ENCODE data around the gene TBXAS1. TPM values are rescaled to one million over a fixed set of nuclear protein-coding genes. Genes with fewer than 3 reads are reported as not detected.

TBXAS1 gene
- total RNA-seq, 1 donor, result not detected

GRCh38 chr7:140025814-140026433, 196.9 kb downstream of the TBXAS1 start:
- DNase-seq (ENCODE audit: low read depth), result no peak
- H3K4me3 ChIP-seq (ENCODE audit: low read depth, low read length), result no peak overlapping the region
- TF ChIP-seq CTCF (IDR thresholded peaks at IDR 0.05; ENCODE audit: insufficient read depth, low read depth, low read length), result no peak

GRCh38 chr7:140026935-140027334, 197.9 kb downstream of the TBXAS1 start:
- no peak for TF ChIP-seq CTCF (IDR thresholded peaks at IDR 0.05; ENCODE audit: insufficient read depth, low read depth, low read length)
- H3K4me3 ChIP-seq (ENCODE audit: low read depth, low read length), result no peak overlapping the region
- no peak for DNase-seq (ENCODE audit: low read depth)

GRCh38 chr7:140027858-140028257, 198.8 kb downstream of the TBXAS1 start:
- no peak for DNase-seq (ENCODE audit: low read depth)
- TF ChIP-seq CTCF (IDR thresholded peaks at IDR 0.05; ENCODE audit: insufficient read depth, low read depth, low read length), result no peak
- H3K4me3 ChIP-seq (ENCODE audit: low read depth, low read length), result no peak overlapping the region

- no peak for DNase-seq (ENCODE audit: low read depth)
- no peak overlapping the region for H3K4me3 ChIP-seq (ENCODE audit: low read depth, low read length)
- no peak for TF ChIP-seq CTCF (IDR thresholded peaks at IDR 0.05; ENCODE audit: insufficient read depth, low read depth, low read length)
Measured at GRCh38 chr7:140028311-140028710, 199.2 kb downstream of the TBXAS1 start.

- no peak for TF ChIP-seq CTCF (IDR thresholded peaks at IDR 0.05; ENCODE audit: insufficient read depth, low read depth, low read length)
- no peak overlapping the region for H3K4me3 ChIP-seq (ENCODE audit: low read depth, low read length)
- DNase-seq (ENCODE audit: low read depth), result no peak
Measured at GRCh38 chr7:140029072-140029471, 200.0 kb downstream of the TBXAS1 start.

GRCh38 chr7:140031364-140031763, 202.3 kb downstream of the TBXAS1 start:
- DNase-seq (ENCODE audit: low read depth), result no peak
- no peak for TF ChIP-seq CTCF (IDR thresholded peaks at IDR 0.05; ENCODE audit: insufficient read depth, low read depth, low read length)

GRCh38 chr7:140033036-140033435, 204.0 kb downstream of the TBXAS1 start:
- no peak for TF ChIP-seq CTCF (IDR thresholded peaks at IDR 0.05; ENCODE audit: insufficient read depth, low read depth, low read length)
- no peak for DNase-seq (ENCODE audit: low read depth)
- no peak overlapping the region for H3K4me3 ChIP-seq (ENCODE audit: low read depth, low read length)

More at GRCh38 chr7:140031364-140031763, 202.3 kb downstream of the TBXAS1 start:
- H3K4me3 ChIP-seq (ENCODE audit: low read depth, low read length), result no peak overlapping the region

All from fibroblast of villous mesenchyme (primary cell).